Stimulated activated CD8-positive, alpha-beta memory T cell treated with anti-CD3 and anti-CD28 coated beads, Interleukin-12 subunit alpha, Interleukin-12 subunit beta, amount 100 ng/mL, for 1 hour (primary cell): ENCODE results near the gene MAP3K4.

Source experiments
- DNase-seq: peaks from one replicate; pipeline ENCODE4 v3.0.0-alpha.2; 2020; ENCODE audit warnings: low read depth

The MAP3K4 gene

DNA sequence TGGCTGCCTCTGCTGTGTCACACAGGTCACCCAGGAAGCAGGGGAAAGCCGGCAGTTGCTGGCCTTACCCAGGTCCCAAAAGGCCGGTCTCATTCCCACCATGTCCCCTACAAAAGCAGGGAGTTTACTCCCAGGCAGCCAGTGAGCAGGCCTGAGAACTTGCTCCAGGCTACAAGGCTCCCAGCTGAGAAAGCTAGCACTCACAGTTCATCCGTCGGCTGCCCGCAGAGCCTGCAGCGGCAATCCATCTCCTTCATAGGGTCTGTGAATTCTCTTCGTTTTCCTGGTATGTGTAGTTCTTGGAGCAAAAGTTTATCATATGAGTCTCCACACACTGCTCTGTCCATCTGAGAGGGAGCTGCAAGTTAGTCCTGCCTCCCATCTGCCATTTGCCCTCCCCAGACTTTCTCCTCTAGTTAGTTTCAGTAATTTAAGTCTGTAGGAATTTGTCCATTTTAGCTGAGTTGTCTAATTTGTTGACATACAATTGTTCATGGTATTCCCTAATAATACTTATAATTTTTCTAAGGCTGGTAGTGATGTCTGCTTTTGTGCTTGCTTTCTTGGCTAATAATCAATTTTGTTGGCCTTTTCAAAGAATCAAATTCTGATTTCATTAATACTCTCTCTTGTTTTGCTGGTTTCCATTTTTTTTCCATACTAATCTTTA lies 135.6 kb downstream of the MAP3K4 start:
- DNase-seq, result no peak

DNA sequence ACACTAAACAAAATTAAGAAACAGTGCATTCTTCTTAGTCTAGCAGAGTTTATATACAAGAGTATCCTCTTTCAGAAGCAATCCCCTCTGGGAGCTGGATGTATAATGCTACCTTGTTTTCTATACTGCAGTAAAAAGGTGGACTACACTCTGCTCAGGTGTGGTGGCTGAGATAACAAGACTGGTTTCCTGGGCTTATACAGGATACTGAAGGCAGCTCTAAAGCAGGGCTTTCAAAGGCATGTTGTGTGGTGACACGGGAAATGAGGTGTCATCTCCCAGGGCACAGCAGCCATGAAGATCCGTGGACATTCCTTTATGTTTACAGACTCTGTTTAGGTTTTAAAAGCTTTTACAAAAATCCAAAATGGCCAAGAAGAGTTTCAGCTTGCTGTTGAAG lies 136.7 kb downstream of the MAP3K4 start:
- no peak for DNase-seq

DNA sequence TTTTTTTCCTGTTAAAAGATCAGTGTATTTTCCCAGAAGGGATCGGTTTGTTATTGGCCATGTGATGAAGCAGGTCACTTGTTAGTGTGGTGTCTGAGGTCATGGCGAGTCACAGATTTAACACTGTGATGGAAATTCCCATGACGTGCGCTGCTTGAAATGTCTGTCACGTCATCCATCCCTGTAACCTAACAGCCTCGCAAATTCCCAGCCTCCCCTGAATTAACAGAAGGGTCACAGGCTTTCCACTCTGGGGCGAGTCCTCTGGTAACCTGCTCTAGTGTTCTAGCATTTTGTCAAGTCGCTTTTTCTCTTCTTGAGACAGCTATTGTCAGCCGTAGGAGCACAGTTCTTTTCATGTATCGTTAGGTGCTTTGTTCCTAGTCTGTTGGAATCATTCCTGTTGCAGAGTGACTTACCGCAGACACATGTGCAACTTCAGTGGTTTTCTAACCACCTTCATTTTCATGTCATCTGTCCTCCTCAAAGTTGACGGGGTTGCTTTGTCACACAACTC lies 137.2 kb downstream of the MAP3K4 start:
- DNase-seq, result no peak

DNA sequence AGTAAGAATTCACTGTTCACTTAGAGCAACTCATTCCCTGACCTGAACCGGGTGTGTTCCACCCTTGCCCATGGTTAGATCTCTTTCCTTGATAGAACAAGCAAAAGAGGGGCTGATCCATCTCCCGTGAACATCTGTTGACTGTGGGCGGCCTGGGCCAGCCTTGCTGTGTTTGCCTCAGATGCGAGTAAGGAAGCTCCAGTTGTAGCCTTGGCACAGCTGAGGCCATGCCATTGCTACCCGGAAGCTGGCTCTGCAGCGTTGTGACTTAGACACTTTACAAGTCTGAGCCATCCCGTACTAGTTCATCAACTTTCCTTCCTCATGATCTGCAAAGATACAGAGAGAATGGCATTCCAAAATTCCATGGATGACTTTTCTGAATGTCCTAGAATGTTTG lies 139.0 kb downstream of the MAP3K4 start:
- DNase-seq, result no peak

DNA sequence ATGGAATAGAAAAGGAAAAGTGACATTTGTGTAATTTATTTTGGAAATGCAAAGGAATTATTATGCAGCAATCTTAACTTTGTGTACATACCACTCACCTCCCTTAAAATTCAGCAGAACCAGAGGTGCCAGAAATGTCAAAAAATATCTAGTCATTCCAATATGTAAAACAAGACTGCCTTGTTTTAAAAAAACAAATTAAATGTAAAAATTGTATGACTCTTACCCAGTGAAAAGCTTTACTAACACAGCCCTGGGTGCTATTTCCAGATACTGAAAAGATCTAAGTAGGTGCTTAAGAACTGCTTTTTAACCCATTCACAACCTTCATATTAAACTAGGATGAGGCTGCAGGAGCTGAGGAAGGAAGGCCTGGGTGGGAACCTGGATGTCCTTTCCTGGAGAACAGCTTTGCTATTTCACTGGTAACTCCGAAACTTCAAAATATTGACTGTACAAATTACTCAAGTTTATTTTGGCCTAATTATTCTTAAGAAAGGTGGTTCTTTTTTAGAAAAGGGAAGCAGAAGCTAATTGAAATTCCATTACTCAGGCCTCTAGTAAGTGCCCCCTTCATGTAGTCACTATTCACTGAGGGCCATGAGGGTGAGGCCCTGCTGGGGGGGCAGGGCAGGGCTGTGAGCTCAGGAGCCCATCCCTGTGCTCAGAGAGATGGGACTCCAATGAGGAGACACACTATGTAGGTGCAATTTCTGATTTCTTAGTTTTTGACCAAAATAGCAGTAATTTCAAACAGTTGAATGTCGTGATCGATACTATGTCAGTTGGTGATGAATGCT lies 139.6 kb downstream of the MAP3K4 start:
- DNase-seq, result no peak

DNA sequence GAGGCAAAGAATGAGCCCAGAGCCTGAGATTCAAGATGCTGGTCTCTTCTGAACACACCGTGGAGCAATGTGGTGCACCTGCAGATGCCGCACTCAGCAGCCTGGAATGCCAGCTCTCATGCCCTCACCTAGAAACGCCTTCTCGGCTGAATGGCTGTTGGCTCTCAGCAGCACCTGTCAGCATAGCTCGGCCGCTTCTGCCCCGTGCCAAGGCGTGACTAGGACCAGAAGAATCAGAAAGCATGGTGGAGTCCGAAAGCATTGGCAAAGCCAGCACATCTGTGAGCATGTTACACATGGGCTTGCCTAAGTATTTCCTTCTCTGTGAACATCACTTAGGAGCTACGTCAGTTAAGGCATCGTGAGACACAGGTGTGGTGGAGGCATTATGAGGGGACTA lies 140.8 kb downstream of the MAP3K4 start:
- no peak for DNase-seq

DNA sequence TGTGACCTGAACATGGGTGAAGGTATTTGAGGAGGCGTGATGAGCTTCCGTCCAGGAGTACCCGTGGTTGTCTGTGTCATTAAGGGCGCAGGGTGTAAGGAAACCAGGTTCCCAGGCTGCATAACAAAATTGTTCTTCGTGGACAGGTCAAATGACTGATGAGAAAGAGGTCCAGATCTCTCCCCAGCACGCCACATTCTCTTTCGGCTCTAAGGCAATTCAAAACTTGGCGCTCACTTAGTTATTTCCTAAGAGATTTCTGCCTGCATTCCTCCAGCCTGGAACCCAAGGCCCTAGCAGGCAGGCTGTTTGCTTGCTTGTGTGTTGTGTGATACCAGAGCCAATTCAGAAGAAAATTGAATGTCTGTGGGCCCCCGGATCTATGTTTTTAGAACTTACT lies 142.4 kb downstream of the MAP3K4 start:
- DNase-seq, result no peak

DNA sequence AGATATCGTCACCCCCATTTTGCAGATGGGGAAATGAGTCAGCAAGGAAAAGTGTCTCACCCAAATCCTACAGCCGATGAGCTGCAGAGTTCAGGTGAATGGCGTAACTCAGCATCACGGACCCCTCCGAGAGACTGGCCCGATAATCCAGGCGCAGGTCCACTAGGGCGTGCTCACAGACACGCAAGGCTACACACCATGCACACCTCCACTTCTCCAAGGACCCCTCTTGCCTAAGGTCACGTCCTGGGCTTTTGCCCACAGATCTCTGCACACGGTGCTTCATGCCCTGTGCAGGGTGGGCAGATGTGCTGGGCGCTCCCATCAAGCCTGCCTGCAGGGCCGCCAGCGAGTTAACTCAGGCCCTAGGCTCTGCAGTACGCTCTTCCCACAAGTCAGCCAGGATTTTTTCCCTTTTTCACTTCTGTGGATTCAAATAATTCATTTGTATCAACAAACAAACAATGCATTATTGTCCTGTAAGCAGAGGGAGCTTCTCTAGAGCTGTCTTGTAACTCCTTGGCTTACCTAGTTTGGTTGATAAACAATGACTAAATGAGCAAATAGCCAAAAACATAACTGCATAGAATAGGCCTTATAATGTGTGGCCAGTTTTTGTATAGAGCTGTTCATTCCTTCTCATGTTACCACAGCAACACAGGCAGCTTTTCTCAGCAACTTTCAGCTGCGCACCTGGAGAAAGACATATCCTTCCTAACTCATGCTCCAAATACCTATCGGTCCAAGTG lies 143.2 kb downstream of the MAP3K4 start:
- no peak for DNase-seq

DNA sequence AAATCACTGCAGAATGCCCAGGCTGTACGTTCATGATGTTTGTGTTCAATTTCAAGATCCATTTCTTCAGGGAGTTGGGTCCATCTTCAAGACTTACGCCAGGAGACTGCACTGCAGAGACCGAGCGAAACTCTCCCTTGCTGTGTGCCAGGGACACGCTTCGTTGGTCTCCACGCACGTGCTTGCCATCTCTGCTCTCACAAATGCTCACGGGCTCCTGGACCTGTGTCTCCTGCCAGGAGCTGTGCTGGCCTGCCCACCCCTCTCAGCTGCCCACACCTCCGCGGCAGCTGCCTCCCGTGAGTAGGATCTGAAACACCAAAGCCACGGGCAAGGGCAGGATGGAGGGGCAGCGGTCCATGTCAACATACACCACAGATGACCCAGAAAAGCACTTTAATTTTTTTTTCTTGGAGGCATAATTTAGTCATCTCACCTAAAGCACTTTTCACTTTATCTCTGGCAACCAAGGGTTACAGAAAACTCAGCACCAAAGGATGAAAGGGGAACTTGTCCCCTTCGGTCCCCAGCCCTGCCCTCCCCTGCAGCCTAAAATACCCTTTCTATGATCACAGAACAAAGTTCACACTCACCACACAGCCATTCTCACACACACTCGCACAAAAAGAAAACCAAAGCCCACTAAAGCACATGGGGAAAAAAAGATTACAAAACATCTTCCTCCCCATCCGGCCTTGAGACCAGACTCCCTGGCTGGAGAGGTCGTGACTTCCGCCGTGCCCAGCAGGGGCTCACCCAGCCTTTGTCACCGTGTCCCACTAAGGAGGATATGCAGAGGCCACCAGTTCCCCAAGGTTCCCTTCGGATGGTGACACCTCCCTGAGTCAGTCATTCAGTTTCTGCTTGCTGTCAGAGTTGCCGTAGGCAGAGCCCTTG lies 144.4 kb downstream of the MAP3K4 start:
- no peak for DNase-seq

DNA sequence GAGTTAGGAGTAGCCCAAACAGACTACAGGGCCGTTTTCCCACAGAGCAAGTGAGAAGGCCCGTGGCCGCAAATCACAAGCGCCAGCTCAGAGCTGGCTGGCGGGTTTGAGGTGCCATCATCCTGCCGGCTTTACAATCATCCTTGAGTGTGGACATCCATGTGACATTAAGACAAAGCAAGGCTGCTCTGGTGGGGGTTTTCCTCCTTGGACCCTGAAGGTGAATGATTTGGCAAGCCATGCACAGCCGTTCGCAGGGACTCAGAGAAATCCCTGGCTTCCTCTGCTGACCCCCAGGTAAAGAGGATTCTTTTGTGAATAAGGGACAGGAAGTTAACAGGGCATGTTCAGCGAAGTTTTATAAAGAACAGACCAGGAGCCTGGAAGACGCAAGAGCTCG lies 145.1 kb downstream of the MAP3K4 start:
- DNase-seq, result no peak

DNA sequence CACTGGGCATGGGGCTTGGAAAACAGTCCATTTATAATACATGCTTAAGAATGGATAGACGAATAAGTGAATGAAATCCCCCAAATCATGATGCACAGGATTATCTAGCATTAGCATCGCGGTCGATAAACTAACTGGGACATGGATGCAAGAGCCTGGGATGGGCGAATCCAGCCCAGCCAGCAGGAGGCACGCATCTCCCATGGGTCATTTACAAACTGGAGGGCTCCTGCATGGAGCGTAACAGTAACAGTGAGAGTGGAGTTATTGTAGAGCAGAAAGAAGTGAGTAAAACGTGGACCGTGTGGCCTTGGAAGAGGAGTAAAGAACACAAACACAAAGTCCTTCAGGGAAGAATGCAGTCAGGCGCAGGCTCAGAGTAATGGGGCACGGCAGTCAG lies 145.8 kb downstream of the MAP3K4 start:
- no peak for DNase-seq

DNA sequence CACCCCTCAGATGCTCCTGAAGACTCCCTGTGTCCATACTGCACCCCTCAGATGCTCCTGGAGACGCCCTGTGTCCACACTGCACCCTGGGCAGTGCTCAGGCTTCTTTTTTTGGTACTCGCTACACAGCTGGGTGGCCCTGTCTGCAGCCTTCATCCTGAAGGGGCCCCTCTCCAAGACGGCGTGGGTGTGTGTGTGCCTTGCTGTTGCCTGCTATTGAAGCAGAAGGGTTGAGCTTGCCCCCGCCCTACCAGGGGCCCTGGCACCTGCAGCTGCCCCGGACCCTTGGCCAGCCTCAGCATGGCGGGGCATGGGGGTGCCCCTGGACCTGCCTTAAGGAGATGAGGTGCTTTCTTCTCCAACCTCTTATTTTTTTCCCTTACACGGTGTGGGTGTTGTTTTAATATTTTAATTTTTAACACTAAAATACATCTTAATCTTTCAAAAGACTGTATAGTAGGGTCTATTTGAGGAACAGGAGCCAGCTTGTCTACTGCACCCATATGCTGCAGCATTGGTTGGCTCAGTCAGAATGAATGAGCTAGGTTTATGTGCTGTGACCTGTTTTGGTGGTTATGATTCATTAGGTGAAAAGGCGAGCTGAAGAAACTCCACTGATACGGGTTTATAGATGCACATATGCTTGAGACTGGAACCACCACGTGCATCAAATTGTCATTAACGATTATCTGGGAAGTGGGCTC lies 146.4 kb downstream of the MAP3K4 start:
- DNase-seq, result no peak

DNA sequence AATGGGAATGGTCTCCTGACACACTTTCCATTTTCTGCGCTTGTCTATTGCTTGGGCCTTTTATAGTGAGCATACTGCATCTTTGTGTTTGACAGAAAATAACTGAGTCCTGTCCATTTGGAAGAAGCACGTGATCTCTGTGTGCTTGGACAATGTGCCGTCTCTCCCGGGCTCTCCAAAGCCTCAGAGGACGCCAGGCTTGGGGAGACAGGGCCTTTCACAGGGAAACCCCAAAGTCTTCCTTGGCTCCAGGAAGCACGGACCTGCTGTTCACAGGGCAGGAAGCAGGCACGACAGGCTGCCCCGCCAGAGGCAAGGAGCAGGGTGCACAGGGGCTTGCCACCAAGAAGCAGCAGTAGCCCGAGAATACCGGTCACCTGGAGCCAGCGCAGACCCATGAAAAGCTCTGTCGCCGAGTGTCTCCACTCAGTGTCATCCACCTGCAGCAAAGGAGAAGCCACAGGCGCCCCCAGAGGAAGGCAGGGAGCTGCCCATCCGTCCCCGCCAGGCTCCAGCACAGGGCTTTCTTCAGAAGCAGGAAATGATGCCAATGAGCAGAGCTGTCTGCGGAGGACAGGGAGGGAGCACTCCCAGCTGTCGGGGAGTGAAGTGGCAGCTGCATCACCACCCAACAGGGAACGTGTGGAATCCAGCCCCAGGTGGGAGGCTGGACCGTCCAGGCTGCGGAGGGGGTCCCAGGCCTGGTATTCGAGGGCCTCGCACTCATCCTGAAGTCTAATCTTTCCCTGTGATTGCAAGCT lies 147.2 kb downstream of the MAP3K4 start:
- DNase-seq, result no peak

DNA sequence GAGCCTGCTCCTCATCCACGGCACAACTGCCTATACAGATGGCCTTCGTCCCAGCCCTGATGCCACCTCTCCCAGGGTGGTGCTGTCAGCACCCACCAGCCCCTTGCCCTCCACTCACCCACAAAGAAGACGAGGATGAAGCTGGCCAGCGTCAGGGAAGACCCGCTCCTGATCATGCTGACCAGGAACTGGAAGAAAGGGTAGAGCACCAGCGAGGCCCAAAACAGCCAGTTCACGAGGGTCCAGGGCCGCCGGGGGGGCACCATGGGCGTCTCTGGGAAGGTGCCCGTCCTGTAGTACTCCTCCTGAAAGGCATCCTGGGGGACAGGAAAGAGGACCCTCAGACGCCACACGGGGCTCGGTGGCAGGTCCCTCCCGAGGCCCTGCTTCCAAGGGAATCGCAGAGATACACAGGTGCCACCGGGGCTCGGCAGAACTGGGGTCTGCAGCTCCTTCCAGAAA lies 147.8 kb downstream of the MAP3K4 start:
- no peak for DNase-seq

DNA sequence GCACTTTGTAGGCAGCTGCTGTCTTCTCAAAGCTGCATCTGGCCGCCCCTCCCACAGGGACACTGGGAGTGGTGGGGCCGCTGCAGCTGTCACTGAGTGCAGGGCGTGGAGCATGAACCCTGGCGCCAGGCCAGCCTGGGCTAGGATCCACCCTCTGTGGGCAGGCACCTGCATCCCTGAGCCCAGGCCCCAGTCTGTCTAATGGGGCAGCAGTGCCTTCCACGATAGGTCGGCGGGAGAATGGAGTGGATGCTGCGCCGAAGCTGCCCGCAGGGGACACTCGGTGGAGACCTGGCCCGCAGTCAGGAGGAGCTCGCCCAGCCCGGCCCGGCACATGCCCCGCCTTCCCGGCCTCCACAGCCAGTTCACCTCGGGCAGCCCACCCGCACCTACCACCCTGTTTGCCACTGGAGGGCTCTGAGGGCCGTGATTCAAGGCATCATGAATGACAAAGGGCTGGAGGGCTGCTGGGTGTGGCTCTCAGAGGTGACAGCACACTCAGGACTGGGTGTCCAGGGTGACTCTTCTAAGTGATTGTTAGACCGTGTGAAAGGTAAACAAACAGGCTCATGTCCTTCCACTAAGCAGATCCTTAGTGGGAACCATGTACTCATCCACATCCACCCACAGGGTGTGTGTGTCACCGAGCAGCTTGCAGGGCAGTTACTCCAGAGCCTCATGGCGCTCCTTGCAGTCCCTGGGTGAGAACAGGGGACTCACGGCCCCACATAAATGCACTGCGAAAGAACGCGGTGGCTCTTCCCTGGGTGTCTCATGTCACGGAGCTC lies 148.4 kb downstream of the MAP3K4 start:
- DNase-seq, result no peak

DNA sequence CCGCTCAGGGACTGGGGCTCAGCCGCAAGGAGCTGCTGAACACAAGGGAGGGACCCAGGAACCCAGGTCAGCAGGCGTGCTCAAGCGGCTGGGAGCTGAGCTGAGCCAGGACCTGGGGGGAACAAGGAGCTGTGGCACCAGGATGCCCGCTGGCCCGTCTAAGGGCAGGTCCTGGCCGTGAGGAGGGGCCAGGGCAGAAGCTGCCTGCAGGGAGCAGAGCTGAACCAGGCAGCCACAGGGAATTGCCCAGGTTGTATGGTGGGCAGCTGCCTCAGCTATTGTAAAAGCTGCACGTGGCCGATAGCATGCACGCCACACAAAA lies 148.9 kb downstream of the MAP3K4 start:
- no peak for DNase-seq

DNA sequence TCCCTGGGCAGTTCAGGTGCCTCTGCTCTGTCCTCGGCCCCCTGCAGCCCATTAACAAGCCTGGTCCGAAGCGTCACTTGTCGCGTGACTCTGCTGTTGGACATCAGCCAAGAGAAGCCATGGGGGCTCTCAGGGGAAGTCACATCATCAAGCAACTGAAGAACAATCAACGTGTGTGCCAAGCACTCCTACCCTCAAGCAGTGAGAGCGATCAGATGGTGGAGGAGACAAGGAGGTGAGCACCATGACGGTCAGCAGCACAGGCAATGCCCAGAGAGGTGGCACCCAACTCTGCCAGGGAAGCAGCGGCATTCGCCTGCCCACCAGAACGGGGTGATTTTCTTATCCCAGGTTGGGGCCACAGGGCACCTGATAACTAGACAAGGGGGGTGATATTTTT lies 149.6 kb downstream of the MAP3K4 start:
- DNase-seq, result no peak

DNA sequence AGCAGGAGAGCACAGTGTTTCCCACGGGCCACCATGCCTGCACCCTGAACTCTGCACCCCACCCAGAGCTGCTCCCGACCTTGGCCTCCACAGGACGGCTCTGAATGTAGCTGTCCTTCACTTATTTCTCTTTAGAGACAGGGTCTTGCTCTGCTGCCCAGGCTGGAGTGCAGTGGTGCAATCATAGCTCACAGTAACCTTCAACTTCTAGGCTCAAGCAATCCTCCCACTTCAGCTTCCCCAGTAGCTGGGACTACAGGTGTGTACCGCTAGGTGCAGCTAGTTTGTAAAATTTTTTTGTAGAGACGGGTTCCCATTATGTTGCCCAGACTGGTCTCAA lies 151.4 kb downstream of the MAP3K4 start:
- no peak for DNase-seq

DNA sequence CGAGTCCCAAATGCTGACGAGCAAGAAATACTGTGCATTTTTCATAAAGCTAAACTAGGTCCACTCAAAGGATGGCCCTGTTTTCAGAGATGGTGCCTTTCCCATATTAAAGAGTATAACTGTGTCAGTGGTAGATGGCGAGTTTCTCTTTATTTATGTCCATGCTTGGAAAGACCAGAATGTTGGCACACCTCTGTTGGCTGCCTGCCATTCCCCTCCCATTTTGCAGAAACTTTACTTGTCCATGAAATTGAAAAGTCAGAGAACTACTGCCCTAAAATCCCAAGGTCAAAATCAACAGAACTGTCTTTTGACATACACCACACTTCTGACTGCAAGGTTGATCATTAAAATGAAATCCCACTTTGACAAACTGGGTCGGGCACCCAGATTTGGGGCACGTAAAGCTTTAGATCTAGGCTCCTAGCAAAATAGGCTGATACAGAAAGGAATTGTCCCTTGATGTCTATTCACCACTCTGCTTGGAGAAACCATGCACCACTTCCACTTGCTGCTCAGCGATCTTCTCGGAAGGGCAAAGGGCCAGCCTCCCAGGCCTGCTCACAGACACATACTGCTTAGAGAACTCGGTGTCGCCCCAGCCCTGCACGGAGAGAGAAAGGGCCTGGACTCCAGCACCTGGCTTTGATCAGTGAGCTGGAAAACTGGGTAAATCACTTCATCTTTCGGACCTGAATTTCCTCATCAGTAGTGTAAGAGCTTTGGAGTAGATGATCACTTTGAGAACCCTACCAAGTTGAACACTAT lies 152.3 kb downstream of the MAP3K4 start:
- no peak for DNase-seq
